ENCODE measurements around the gene INO80B. TPM values are rescaled to one million over a fixed set of nuclear protein-coding genes. Genes with fewer than 3 reads are reported as not detected.

INO80B gene
- total and polyA plus RNA-seq, 2 donors (not counting 1 experiment from before 2014, with no cell fraction given) = 30.4 to 78.6 TPM

DNA sequence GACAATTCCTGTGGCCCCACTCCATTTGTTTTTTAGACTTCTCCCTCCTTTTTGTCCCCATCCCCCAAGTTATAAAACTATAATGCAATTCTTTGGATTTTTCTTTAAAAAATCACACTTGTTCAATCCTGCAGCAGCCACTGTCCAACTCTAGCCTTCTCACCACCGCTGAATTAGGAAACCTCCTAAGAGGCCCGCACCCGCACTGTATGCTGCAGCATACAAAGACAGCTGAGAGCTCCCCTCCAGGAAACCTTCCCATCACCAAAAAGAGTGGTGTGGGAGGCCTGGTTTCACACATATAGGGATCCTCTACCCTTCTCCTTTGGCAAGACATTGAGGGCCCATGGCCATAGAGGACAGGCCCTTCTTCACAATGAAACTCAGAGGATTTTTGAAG lies 49.7 kb downstream of the INO80B start:
- intact Hi-C loops (cut with micrococcal nuclease) = no loop called here
- ChIA-PET CTCF (interaction anchor here (0.8 to 8.1 kb wide), 7 partner anchors 9 to 83 kb away, joined by 3 to 111 read pairs (median 5); partner anchors contain the start of genes AUP1, CCDC142 and TTC31), POLR2A (interaction anchor here (0.6 kb wide), 1 partner anchor 24 kb away, joined by 3 read pairs; no protein-coding TSS in a partner anchor)
- Histone ChIP-seq H3K4me1 (ENCODE audit: control insufficient read depth in 2 of 2, insufficient read depth in 2 of 2, low read length in 2 of 2) (peaks cover 45 to 48% of the 10 kb centered on the region in 2 donors), H3K4me2 (replicated peaks; ENCODE audit: low read depth, low read length, poor library complexity, severe bottlenecking) (no peak overlapping the region), H3K79me2 (ENCODE audit: control insufficient read depth, insufficient read depth, low read length) (peaks cover 8% of the 10 kb centered on the region), H3K36me3 (replicated peaks in 1 of 2; ENCODE audit: control extremely low read depth in 1 of 2, control insufficient read depth in 1 of 2, extremely low read depth in 1 of 2, insufficient read depth in 2 of 2, low read length in 1 of 2) (peaks cover 0 to 10% of the 10 kb centered on the region in 2 experiments), H3K4me3 (ENCODE audit: control extremely low read depth in 1 of 5, extremely low read depth in 1 of 5, insufficient read depth in 1 of 5, low read depth in 2 of 5, low read length in 4 of 5) (no peak overlapping the region), H3K27ac (ENCODE audit: low read length in 2 of 2) (no peak overlapping the region), H3K9ac (ENCODE audit: low read length) (no peak overlapping the region), H4K20me1 (ENCODE audit: control insufficient read depth, insufficient read depth, low read length, poor library complexity, severe bottlenecking) (no peaks in the 10 kb centered on the region), H2AFZ (ENCODE audit: insufficient read depth, low read depth, low read length, poor library complexity, severe bottlenecking) (no peak overlapping the region), H3K9me3 (ENCODE audit: control extremely low read depth in 1 of 3, control insufficient read depth in 2 of 3, insufficient read depth in 1 of 3, low read length in 2 of 3) (peaks cover 0 to 19% (median 0%) of the 10 kb centered on the region in 3 donors), H3K27me3 (replicated peaks in 1 of 4; ENCODE audit: control extremely low read depth in 1 of 4, control insufficient read depth in 3 of 4, insufficient read depth in 4 of 4, low read length in 3 of 4) (peaks cover 0 to 63% (median 23%) of the 10 kb centered on the region in 4 experiments)
- peaks cover 51% of the 10 kb centered on the region for H3K27me3 Mint-ChIP-seq
- peak overlapping the region; percentile 86 for H3K4me3 Mint-ChIP-seq
- WGBS (ENCODE audit: insufficient coverage) = 100% methylated on average over 2 of the region's 3 CpGs
- H3K27ac Mint-ChIP-seq = peak overlapping the region; percentile 69
- ATAC-seq (ENCODE audit: low read depth) = no peak
- peaks cover 70% of the 10 kb centered on the region for H3K4me1 Mint-ChIP-seq
- TF ChIP-seq, protein P1, sequence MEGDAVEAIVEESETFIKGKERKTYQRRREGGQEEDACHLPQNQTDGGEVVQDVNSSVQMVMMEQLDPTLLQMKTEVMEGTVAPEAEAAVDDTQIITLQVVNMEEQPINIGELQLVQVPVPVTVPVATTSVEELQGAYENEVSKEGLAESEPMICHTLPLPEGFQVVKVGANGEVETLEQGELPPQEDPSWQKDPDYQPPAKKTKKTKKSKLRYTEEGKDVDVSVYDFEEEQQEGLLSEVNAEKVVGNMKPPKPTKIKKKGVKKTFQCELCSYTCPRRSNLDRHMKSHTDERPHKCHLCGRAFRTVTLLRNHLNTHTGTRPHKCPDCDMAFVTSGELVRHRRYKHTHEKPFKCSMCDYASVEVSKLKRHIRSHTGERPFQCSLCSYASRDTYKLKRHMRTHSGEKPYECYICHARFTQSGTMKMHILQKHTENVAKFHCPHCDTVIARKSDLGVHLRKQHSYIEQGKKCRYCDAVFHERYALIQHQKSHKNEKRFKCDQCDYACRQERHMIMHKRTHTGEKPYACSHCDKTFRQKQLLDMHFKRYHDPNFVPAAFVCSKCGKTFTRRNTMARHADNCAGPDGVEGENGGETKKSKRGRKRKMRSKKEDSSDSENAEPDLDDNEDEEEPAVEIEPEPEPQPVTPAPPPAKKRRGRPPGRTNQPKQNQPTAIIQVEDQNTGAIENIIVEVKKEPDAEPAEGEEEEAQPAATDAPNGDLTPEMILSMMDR (IDR thresholded peaks at IDR 0.05) = no peak
- TF ChIP-seq EZH2 (IDR thresholded peaks at IDR 0.05; ENCODE audit: borderline replicate concordance, insufficient read depth, low read depth, low read length, poor library complexity, severe bottlenecking) = no peak
- H3K9me3 Mint-ChIP-seq (ENCODE audit: insufficient read depth) = no peaks in the 10 kb centered on the region
- DNase-seq = no peak

DNA sequence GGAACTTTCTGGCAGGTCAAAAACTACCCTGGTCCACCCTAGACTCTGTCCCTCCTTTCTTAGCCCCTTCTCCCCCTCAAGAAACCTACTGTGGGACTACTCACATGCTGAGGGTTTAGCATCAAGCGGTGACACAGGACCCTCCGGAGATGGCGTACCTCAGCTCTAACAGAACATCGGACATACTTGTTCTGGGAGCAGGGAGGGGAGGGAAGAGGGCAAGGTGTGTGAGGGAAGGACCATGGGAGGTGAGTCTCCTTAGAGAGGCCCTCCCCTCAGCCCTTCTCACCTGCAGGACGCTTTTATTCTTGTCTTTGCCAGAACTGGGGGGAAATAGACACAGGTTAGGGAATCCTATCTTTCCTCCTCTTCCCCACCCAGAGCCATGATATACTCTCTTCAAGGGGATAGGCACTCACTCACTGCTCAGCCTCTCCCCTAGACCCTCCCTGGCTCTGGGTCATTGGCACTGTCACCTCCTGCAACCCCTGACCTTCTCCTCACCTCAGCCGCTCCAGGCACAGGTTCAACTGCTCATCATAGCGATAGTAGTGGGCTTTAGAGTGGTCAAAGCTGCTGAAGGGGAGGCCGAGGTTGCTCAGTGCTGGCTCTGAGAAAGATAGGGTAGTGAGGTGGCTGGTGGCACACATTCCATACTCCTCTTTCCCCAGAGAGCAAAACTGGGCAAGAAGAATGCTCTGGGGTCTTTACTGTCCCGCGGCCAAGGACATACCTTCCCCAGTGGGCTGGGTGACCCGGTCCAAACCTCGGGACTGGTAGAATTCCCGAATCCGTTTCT lies 50.8 kb downstream of the INO80B start:
- H3K4me1 Mint-ChIP-seq = peaks cover 63% of the 10 kb centered on the region

More for the DNA sequence above, 50.8 kb downstream of the INO80B start:
- Histone ChIP-seq H3K27me3 (replicated peaks in 1 of 4; ENCODE audit: control extremely low read depth in 1 of 4, control insufficient read depth in 3 of 4, insufficient read depth in 4 of 4, low read length in 3 of 4) (peaks cover 0 to 58% (median 16%) of the 10 kb centered on the region in 4 experiments), H3K9me3 (ENCODE audit: control extremely low read depth in 1 of 3, control insufficient read depth in 2 of 3, insufficient read depth in 1 of 3, low read length in 2 of 3) (peaks cover 0 to 13% (median 0%) of the 10 kb centered on the region in 3 donors), H3K4me3 (ENCODE audit: control extremely low read depth in 1 of 5, extremely low read depth in 1 of 5, insufficient read depth in 1 of 5, low read depth in 2 of 5, low read length in 4 of 5) (no peak overlapping the region), H3K4me2 (replicated peaks; ENCODE audit: low read depth, low read length, poor library complexity, severe bottlenecking) (no peak overlapping the region), H2AFZ (ENCODE audit: insufficient read depth, low read depth, low read length, poor library complexity, severe bottlenecking) (no peak overlapping the region), H3K27ac (ENCODE audit: low read length in 2 of 2) (no peak overlapping the region), H3K4me1 (ENCODE audit: control insufficient read depth in 2 of 2, insufficient read depth in 2 of 2, low read length in 2 of 2) (peaks cover 36 to 42% of the 10 kb centered on the region in 2 donors), H3K36me3 (replicated peaks in 1 of 2; ENCODE audit: control extremely low read depth in 1 of 2, control insufficient read depth in 1 of 2, extremely low read depth in 1 of 2, insufficient read depth in 2 of 2, low read length in 1 of 2) (peaks cover 0 to 10% of the 10 kb centered on the region in 2 experiments), H4K20me1 (ENCODE audit: control insufficient read depth, insufficient read depth, low read length, poor library complexity, severe bottlenecking) (no peaks in the 10 kb centered on the region), H3K79me2 (ENCODE audit: control insufficient read depth, insufficient read depth, low read length) (peaks cover 8% of the 10 kb centered on the region), H3K9ac (ENCODE audit: low read length) (no peak overlapping the region)
- ATAC-seq (ENCODE audit: low read depth) = no peak
- intact Hi-C loops (cut with micrococcal nuclease) = loop anchor here (5.0 kb wide), 1 partner anchor 147 kb away; the partner anchor contains the start of gene SEMA4F
- peaks cover 49% of the 10 kb centered on the region for H3K27me3 Mint-ChIP-seq
- no peaks in the 10 kb centered on the region for H3K9me3 Mint-ChIP-seq (ENCODE audit: insufficient read depth)
- peak overlapping the region; percentile 57 for H3K27ac Mint-ChIP-seq
- TF ChIP-seq, protein P1 (IDR thresholded peaks at IDR 0.05) = no peak
- TF ChIP-seq EZH2 (IDR thresholded peaks at IDR 0.05; ENCODE audit: borderline replicate concordance, insufficient read depth, low read depth, low read length, poor library complexity, severe bottlenecking) = no peak
- POLR2A ChIA-PET = no interaction called here
- peak overlapping the region; percentile 44 for H3K4me3 Mint-ChIP-seq
- DNase-seq = no peak
- WGBS (ENCODE audit: insufficient coverage) = 100% methylated on average over 2 of the region's 14 CpGs
- CTCF ChIA-PET = interaction anchor here (1.1 to 8.1 kb wide), 8 partner anchors 11 to 88 kb away, joined by 3 to 111 read pairs (median 6); partner anchors contain the start of genes AUP1, HTRA2 and LOXL3

All from B cell (primary cell).